ENCODE results near the gene ARHGAP26.

The ARHGAP26 gene

GRCh38 chr5:142834504-142834903, 64.3 kb downstream of the ARHGAP26 start:
- H3K9me3 ChIP-seq (ENCODE audit: control insufficient read depth in 1 of 2, low read length in 2 of 2): no peaks in the 10 kb centered on the region
- peaks cover 0 to 7% of the 10 kb centered on the region in 2 donors for H3K4me1 ChIP-seq (ENCODE audit: control insufficient read depth in 1 of 2, insufficient read depth in 2 of 2, low read length in 2 of 2)
- no peaks in the 10 kb centered on the region for H3K36me3 ChIP-seq (ENCODE audit: control insufficient read depth in 1 of 2, insufficient read depth in 2 of 2, low read length in 2 of 2)
- H3K27me3 ChIP-seq (ENCODE audit: low read depth, low read length): no peaks in the 10 kb centered on the region
- H3K27ac ChIP-seq (ENCODE audit: low read length): no peak overlapping the region
- no peak overlapping the region for H3K4me3 ChIP-seq (ENCODE audit: low read depth in 1 of 2, low read length in 2 of 2)

- no peaks in the 10 kb centered on the region for H3K36me3 ChIP-seq (ENCODE audit: control insufficient read depth in 1 of 2, insufficient read depth in 2 of 2, low read length in 2 of 2)
- H3K27ac ChIP-seq (ENCODE audit: low read length): no peak overlapping the region
- no peak overlapping the region for H3K4me3 ChIP-seq (ENCODE audit: low read depth in 1 of 2, low read length in 2 of 2)
- no peaks in the 10 kb centered on the region for H3K27me3 ChIP-seq (ENCODE audit: low read depth, low read length)
- peaks cover 0 to 7% of the 10 kb centered on the region in 2 donors for H3K4me1 ChIP-seq (ENCODE audit: control insufficient read depth in 1 of 2, insufficient read depth in 2 of 2, low read length in 2 of 2)
- H3K9me3 ChIP-seq (ENCODE audit: control insufficient read depth in 1 of 2, low read length in 2 of 2): no peaks in the 10 kb centered on the region
Observed at GRCh38 chr5:142835540-142835939, 65.4 kb downstream of the ARHGAP26 start.

GRCh38 chr5:142836048-142836447, 65.9 kb downstream of the ARHGAP26 start:
- Histone ChIP-seq H3K27me3 (ENCODE audit: low read depth, low read length) (no peaks in the 10 kb centered on the region), H3K36me3 (ENCODE audit: control insufficient read depth in 1 of 2, insufficient read depth in 2 of 2, low read length in 2 of 2) (no peaks in the 10 kb centered on the region), H3K27ac (ENCODE audit: low read length) (no peak overlapping the region), H3K9me3 (ENCODE audit: control insufficient read depth in 1 of 2, low read length in 2 of 2) (no peaks in the 10 kb centered on the region), H3K4me3 (ENCODE audit: low read depth in 1 of 2, low read length in 2 of 2) (no peak overlapping the region), H3K4me1 (ENCODE audit: control insufficient read depth in 1 of 2, insufficient read depth in 2 of 2, low read length in 2 of 2) (peaks cover under 1 to 7% of the 10 kb centered on the region in 2 donors)

GRCh38 chr5:142837081-142837725, 67.0 kb downstream of the ARHGAP26 start:
- H3K27me3 ChIP-seq (ENCODE audit: low read depth, low read length): no peaks in the 10 kb centered on the region
- H3K36me3 ChIP-seq (ENCODE audit: control insufficient read depth in 1 of 2, insufficient read depth in 2 of 2, low read length in 2 of 2): no peaks in the 10 kb centered on the region
- no peak overlapping the region for H3K27ac ChIP-seq (ENCODE audit: low read length)
- H3K4me1 ChIP-seq (ENCODE audit: control insufficient read depth in 1 of 2, insufficient read depth in 2 of 2, low read length in 2 of 2): peaks cover 11 to 17% of the 10 kb centered on the region in 2 donors
- H3K9me3 ChIP-seq (ENCODE audit: control insufficient read depth in 1 of 2, low read length in 2 of 2): no peaks in the 10 kb centered on the region
- no peak overlapping the region for H3K4me3 ChIP-seq (ENCODE audit: low read depth in 1 of 2, low read length in 2 of 2)

- Histone ChIP-seq H3K27me3 (ENCODE audit: low read depth, low read length) (no peaks in the 10 kb centered on the region), H3K4me1 (ENCODE audit: control insufficient read depth in 1 of 2, insufficient read depth in 2 of 2, low read length in 2 of 2) (peaks cover 11 to 28% of the 10 kb centered on the region in 2 donors), H3K9me3 (ENCODE audit: control insufficient read depth in 1 of 2, low read length in 2 of 2) (no peaks in the 10 kb centered on the region), H3K36me3 (ENCODE audit: control insufficient read depth in 1 of 2, insufficient read depth in 2 of 2, low read length in 2 of 2) (no peaks in the 10 kb centered on the region), H3K4me3 (ENCODE audit: low read depth in 1 of 2, low read length in 2 of 2) (no peak overlapping the region), H3K27ac (ENCODE audit: low read length) (no peak overlapping the region)
Observed at GRCh38 chr5:142838845-142839244, 68.7 kb downstream of the ARHGAP26 start.

GRCh38 chr5:142839711-142840346, 69.7 kb downstream of the ARHGAP26 start:
- no peaks in the 10 kb centered on the region for H3K36me3 ChIP-seq (ENCODE audit: control insufficient read depth in 1 of 2, insufficient read depth in 2 of 2, low read length in 2 of 2)
- no peak overlapping the region for H3K4me3 ChIP-seq (ENCODE audit: low read depth in 1 of 2, low read length in 2 of 2)
- H3K27me3 ChIP-seq (ENCODE audit: low read depth, low read length): no peaks in the 10 kb centered on the region
- no peaks in the 10 kb centered on the region for H3K9me3 ChIP-seq (ENCODE audit: control insufficient read depth in 1 of 2, low read length in 2 of 2)
- H3K27ac ChIP-seq (ENCODE audit: low read length): peak overlapping the region; percentile 46
- peaks cover 13 to 21% of the 10 kb centered on the region in 2 donors for H3K4me1 ChIP-seq (ENCODE audit: control insufficient read depth in 1 of 2, insufficient read depth in 2 of 2, low read length in 2 of 2)

- H3K36me3 ChIP-seq (ENCODE audit: control insufficient read depth in 1 of 2, insufficient read depth in 2 of 2, low read length in 2 of 2): no peaks in the 10 kb centered on the region
- H3K27ac ChIP-seq (ENCODE audit: low read length): peak overlapping the region; percentile 46
- H3K4me1 ChIP-seq (ENCODE audit: control insufficient read depth in 1 of 2, insufficient read depth in 2 of 2, low read length in 2 of 2): peaks cover 20 to 26% of the 10 kb centered on the region in 2 donors
- no peaks in the 10 kb centered on the region for H3K27me3 ChIP-seq (ENCODE audit: low read depth, low read length)
- no peak overlapping the region for H3K4me3 ChIP-seq (ENCODE audit: low read depth in 1 of 2, low read length in 2 of 2)
- no peaks in the 10 kb centered on the region for H3K9me3 ChIP-seq (ENCODE audit: control insufficient read depth in 1 of 2, low read length in 2 of 2)
Observed at GRCh38 chr5:142840575-142840974, 70.4 kb downstream of the ARHGAP26 start.

- Histone ChIP-seq H3K4me1 (ENCODE audit: control insufficient read depth in 1 of 2, insufficient read depth in 2 of 2, low read length in 2 of 2) (peaks cover 25 to 32% of the 10 kb centered on the region in 2 donors), H3K27ac (ENCODE audit: low read length) (no peak overlapping the region)
Observed at GRCh38 chr5:142841511-142842265, 71.5 kb downstream of the ARHGAP26 start.

GRCh38 chr5:142842994-142843905, 73.1 kb downstream of the ARHGAP26 start:
- peaks cover 25 to 32% of the 10 kb centered on the region in 2 donors for H3K4me1 ChIP-seq (ENCODE audit: control insufficient read depth in 1 of 2, insufficient read depth in 2 of 2, low read length in 2 of 2)
- H3K27ac ChIP-seq (ENCODE audit: low read length): no peak overlapping the region

More at GRCh38 chr5:142841511-142842265, 71.5 kb downstream of the ARHGAP26 start:
- no peaks in the 10 kb centered on the region for H3K9me3 ChIP-seq (ENCODE audit: control insufficient read depth in 1 of 2, low read length in 2 of 2)
- no peaks in the 10 kb centered on the region for H3K36me3 ChIP-seq (ENCODE audit: control insufficient read depth in 1 of 2, insufficient read depth in 2 of 2, low read length in 2 of 2)
- no peaks in the 10 kb centered on the region for H3K27me3 ChIP-seq (ENCODE audit: low read depth, low read length)
- no peak overlapping the region for H3K4me3 ChIP-seq (ENCODE audit: low read depth in 1 of 2, low read length in 2 of 2)

GRCh38 chr5:142844866-142845265, 74.7 kb downstream of the ARHGAP26 start:
- no peaks in the 10 kb centered on the region for H3K9me3 ChIP-seq (ENCODE audit: control insufficient read depth in 1 of 2, low read length in 2 of 2)
- H3K4me1 ChIP-seq (ENCODE audit: control insufficient read depth in 1 of 2, insufficient read depth in 2 of 2, low read length in 2 of 2): peaks cover 25 to 32% of the 10 kb centered on the region in 2 donors
- no peaks in the 10 kb centered on the region for H3K27me3 ChIP-seq (ENCODE audit: low read depth, low read length)
- no peak overlapping the region for H3K4me3 ChIP-seq (ENCODE audit: low read depth in 1 of 2, low read length in 2 of 2)
- H3K36me3 ChIP-seq (ENCODE audit: control insufficient read depth in 1 of 2, insufficient read depth in 2 of 2, low read length in 2 of 2): no peaks in the 10 kb centered on the region
- H3K27ac ChIP-seq (ENCODE audit: low read length): no peak overlapping the region

More at GRCh38 chr5:142842994-142843905, 73.1 kb downstream of the ARHGAP26 start:
- no peak overlapping the region for H3K4me3 ChIP-seq (ENCODE audit: low read depth in 1 of 2, low read length in 2 of 2)
- H3K9me3 ChIP-seq (ENCODE audit: control insufficient read depth in 1 of 2, low read length in 2 of 2): no peaks in the 10 kb centered on the region
- no peaks in the 10 kb centered on the region for H3K27me3 ChIP-seq (ENCODE audit: low read depth, low read length)
- H3K36me3 ChIP-seq (ENCODE audit: control insufficient read depth in 1 of 2, insufficient read depth in 2 of 2, low read length in 2 of 2): no peaks in the 10 kb centered on the region
